GM12878 (cell line): ENCODE results near the gene DOK1. TPM values are rescaled to one million over a fixed set of nuclear protein-coding genes. Genes with fewer than 3 reads are reported as not detected.

Experiments used
- ATAC-seq: fragments of 200-7000 bp; cut with Tn5 transposase; 3 replicates; pipeline ENCODE4 v1.9.1; 2020; ENCODE audit warnings: mild to moderate bottlenecking, moderate library complexity
- BruUV-seq: library from RNA; stranded (reverse); fragments of 400-500 nt; replicated peaks from 2 replicates; lab custom pipeline; 2021; lab: Mats Ljungman, UMichigan
- CTCF ChIA-PET: fragments of 300-600 bp; sonication (Branson Sonifier 250); formaldehyde crosslinking; extraction: SDS; loops from one replicate; lab custom pipeline; 2021; ENCODE audit warnings: inconsistent platforms; lab: Yijun Ruan, JAX
- POLR2A ChIA-PET: fragments of 350-600 bp; formaldehyde crosslinking; extraction: SDS; loops from one replicate; lab custom pipeline; 2021; ENCODE audit warnings: inconsistent platforms; lab: Charles Lee
- RAD21 ChIA-PET: fragments of 300-600 bp; sonication (Branson Sonifier 250); formaldehyde crosslinking; loops from one replicate; lab custom pipeline; 2023; ENCODE audit warnings: antibody characterized with exemption; ENCODE audit not compliant: unreplicated experiment; lab: Charles Lee
- SMC1A ChIA-PET: fragments of 300-600 bp; sonication (Branson Sonifier 250); formaldehyde crosslinking; loops from one replicate; lab custom pipeline; 2023; ENCODE audit not compliant: unreplicated experiment, uncharacterized antibody; lab: Charles Lee
- DNase-seq: peaks from one replicate; pipeline ENCODE4 v3.0.0-alpha.2; 2011; ENCODE audit warnings: low read depth, low spot score
- FAIRE-seq: peaks from 3 replicates; lab custom pipeline; 2011; peaks lifted over from hg19 to GRCh38; lab: Jason Lieb, UNC
- H2AFZ ChIP-seq: 2 replicates; pipeline ENCODE4 v1.6.0; 2011; ENCODE audit warnings: low read depth, low read length, control low read depth; ENCODE audit not compliant: control insufficient read depth
- H3K27ac ChIP-seq: 2 replicates; pipeline ENCODE4 v1.5.1; 2011; ENCODE audit warnings: control low read depth; ENCODE audit not compliant: control insufficient read depth, insufficient read depth
- H3K27me3 ChIP-seq, 2 experiments: replicated peaks in 1 of 2; 2 replicates each; pipeline versions ENCODE4 v1.6.0 to v1.6.1; 2011; ENCODE audit warnings: low read length in 1 of 2; ENCODE audit not compliant: control insufficient read depth in 2 of 2, insufficient read depth in 2 of 2
- H3K36me3 ChIP-seq, 2 experiments: 2 replicates each; pipeline ENCODE4 v1.5.1; 2011; ENCODE audit warnings: low read length in 1 of 2; ENCODE audit not compliant: control insufficient read depth in 2 of 2, insufficient read depth in 2 of 2
- H3K4me1 ChIP-seq: 2 replicates; pipeline ENCODE4 v1.6.1; 2011; ENCODE audit warnings: mild to moderate bottlenecking, low read length, moderate library complexity, mixed read lengths; ENCODE audit not compliant: control insufficient read depth, insufficient read depth
- H3K4me2 ChIP-seq: 2 replicates; pipeline ENCODE4 v1.6.0; 2011; ENCODE audit warnings: control low read depth; ENCODE audit not compliant: control insufficient read depth, insufficient read depth
- H3K4me3 ChIP-seq: fragments of 200-600 bp; sonication (generic); 2 replicates; pipeline ENCODE4 v1.5.1; 2016
- H3K79me2 ChIP-seq: 2 replicates; pipeline ENCODE4 v1.6.0; 2011; ENCODE audit warnings: low read length; ENCODE audit not compliant: control insufficient read depth, insufficient read depth
- H3K9ac ChIP-seq: 2 replicates; pipeline ENCODE4 v1.8.0; 2011; ENCODE audit warnings: low read length, control low read depth, mixed read lengths; ENCODE audit not compliant: control insufficient read depth, insufficient read depth
- H3K9me3 ChIP-seq: replicated peaks from 3 replicates; pipeline ENCODE4 v1.5.1; 2011; ENCODE audit warnings: mild to moderate bottlenecking, low read length; ENCODE audit not compliant: control insufficient read depth, insufficient read depth
- H4K20me1 ChIP-seq: 2 replicates; pipeline ENCODE4 v1.6.0; 2011; ENCODE audit not compliant: control insufficient read depth, insufficient read depth
- E2F8 ChIP-seq: fragments of 450-650 bp; IDR thresholded peaks from 2 replicates; pipeline ENCODE4 v1.6.1; 2018; ENCODE audit warnings: mild to moderate bottlenecking, low read depth, moderate library complexity; ENCODE audit not compliant: partially characterized antibody
- FOXM1 ChIP-seq: IDR thresholded peaks from 2 replicates; pipeline ENCODE4 v1.6.1; 2012; ENCODE audit warnings: low read depth, mild to moderate bottlenecking, inconsistent platforms, low read length, moderate library complexity
- HDGF ChIP-seq: fragments of 450-650 bp; IDR thresholded peaks from 2 replicates; pipeline ENCODE4 v1.6.1; 2016; ENCODE audit warnings: antibody characterized with exemption
- MEF2B ChIP-seq: fragments of 450-650 bp; IDR thresholded peaks from 2 replicates; pipeline ENCODE4 v1.6.1; 2018; ENCODE audit warnings: mild to moderate bottlenecking, moderate library complexity; ENCODE audit not compliant: partially characterized antibody, poor library complexity, severe bottlenecking
- NFYB ChIP-seq: IDR thresholded peaks from 2 replicates; pipeline ENCODE4 v1.6.1; 2011; ENCODE audit warnings: low read depth, mild to moderate bottlenecking, low read length, improper control_type of control experiment, moderate library complexity; ENCODE audit not compliant: insufficient read depth
- RBBP5 ChIP-seq: fragments of 200-600 bp; sonication (generic); conservative IDR thresholded peaks from 2 replicates; pipeline ENCODE4 v1.6.1; 2016
- SPI1 ChIP-seq: IDR thresholded peaks from 2 replicates; pipeline ENCODE4 v1.6.1; 2011; ENCODE audit warnings: low read depth, mild to moderate bottlenecking, low read length, moderate library complexity, borderline replicate concordance; ENCODE audit not compliant: insufficient read depth
- WGBS: methylation state at CpG from one replicate; pipeline ENCODE4 v1.1.6; 2016; ENCODE audit warnings: low lambda C conversion rate; ENCODE audit not compliant: insufficient replicate concordance, insufficient coverage; ENCODE audit errors: missing lambda C conversion rate; 5-methylcytosine and 5-hydroxymethylcytosine counted together
- in situ Hi-C: fragments of 300-500 bp; cut with MboI; formaldehyde crosslinking; loops from 9 replicates; pipeline ENCODE4 v1.14.3; 2018; ENCODE audit warnings: mixed read lengths
- intact Hi-C: fragments of 100-400 bp; cut with micrococcal nuclease; formaldehyde crosslinking; loops from one replicate; pipeline ENCODE4 v1.14.2; 2022; ENCODE audit not compliant: unreplicated experiment
- polyA plus RNA-seq, 11 experiments: library from polyadenylated mRNA; depleted of rRNA in 4 of 11; unstranded in 6 of 11; stranded (reverse) in 5 of 11; fragments of >200 nt; fragmentation: Nextera tagmentation in 4 of 11; fragmentation: Illumina TruSeq in 1 of 11; extraction: Ambion mirVana in 4 of 11; extraction: Trizol in 1 of 11; gene quantifications; 1 replicate in 1 of 11; 2 replicates in 10 of 11; pipeline versions ENCODE4 v1.2.1 to v1.2.3, GENCODE V29; 2011 to 2016; ENCODE audit warnings: inconsistent platforms in 2 of 11, missing spikeins in 2 of 11, low read depth in 1 of 11
- total RNA-seq, 4 experiments: library from RNA; depleted of rRNA in 3 of 4; stranded (reverse); fragments of >200 nt in 3 of 4; fragmentation: Illumina TruSeq in 1 of 4; extraction: Trizol in 1 of 4; gene quantifications; 2 replicates each; pipeline versions ENCODE4 v1.2.1 to v1.2.3, GENCODE V29; 2013 to 2021
- TF ChIP-seq, protein P1 (sequence below): IDR thresholded peaks from 2 replicates; pipeline ENCODE4 v1.6.1; 2011; ENCODE audit warnings: borderline replicate concordance, low read depth, mild to moderate bottlenecking, moderate library complexity, low read length; ENCODE audit not compliant: insufficient read depth, poor library complexity, severe bottlenecking
- TF ChIP-seq, protein P2 (sequence below): fragments of 150-350 bp; IDR thresholded peaks from 2 replicates; pipeline ENCODE4 v1.6.1; 2014; ENCODE audit warnings: mild to moderate bottlenecking, low read depth, low read length

Gene DOK1
- total and polyA plus RNA-seq, 10 of the 15 experiments (the other 5 are each of a cell fraction or from before 2014, with no cell fraction given) = 1.4 to 104 (median 59.7) TPM

- TF ChIP-seq FOXM1 (no peak), RBBP5 (no peak), HDGF (no peak)
- TF ChIP-seq, protein P1, sequence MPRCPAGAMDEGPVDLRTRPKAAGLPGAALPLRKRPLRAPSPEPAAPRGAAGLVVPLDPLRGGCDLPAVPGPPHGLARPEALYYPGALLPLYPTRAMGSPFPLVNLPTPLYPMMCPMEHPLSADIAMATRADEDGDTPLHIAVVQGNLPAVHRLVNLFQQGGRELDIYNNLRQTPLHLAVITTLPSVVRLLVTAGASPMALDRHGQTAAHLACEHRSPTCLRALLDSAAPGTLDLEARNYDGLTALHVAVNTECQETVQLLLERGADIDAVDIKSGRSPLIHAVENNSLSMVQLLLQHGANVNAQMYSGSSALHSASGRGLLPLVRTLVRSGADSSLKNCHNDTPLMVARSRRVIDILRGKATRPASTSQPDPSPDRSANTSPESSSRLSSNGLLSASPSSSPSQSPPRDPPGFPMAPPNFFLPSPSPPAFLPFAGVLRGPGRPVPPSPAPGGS = no peak
Measured at GRCh38 chr2:74510272-74510671, 44.2 kb upstream of the DOK1 start (continued).

- FAIRE-seq = no peak
- no peak for ATAC-seq
- in situ Hi-C loops = no loop called here
- H2AFZ ChIP-seq = no peak overlapping the region
- no TSS peak for BruUV-seq
- no peak overlapping the region for H3K9ac ChIP-seq
- peaks cover 18 to 28% of the 10 kb centered on the region in 2 experiments for H3K27me3 ChIP-seq
- peaks cover 20% of the 10 kb centered on the region for H3K4me1 ChIP-seq
- WGBS = 68% methylated on average over 11 of the region's 11 CpGs
- DNase-seq = no peak
- TF ChIP-seq SPI1 (no peak), E2F8 (no peak), MEF2B (no peak), NFYB (no peak)
- TF ChIP-seq, protein P2, sequence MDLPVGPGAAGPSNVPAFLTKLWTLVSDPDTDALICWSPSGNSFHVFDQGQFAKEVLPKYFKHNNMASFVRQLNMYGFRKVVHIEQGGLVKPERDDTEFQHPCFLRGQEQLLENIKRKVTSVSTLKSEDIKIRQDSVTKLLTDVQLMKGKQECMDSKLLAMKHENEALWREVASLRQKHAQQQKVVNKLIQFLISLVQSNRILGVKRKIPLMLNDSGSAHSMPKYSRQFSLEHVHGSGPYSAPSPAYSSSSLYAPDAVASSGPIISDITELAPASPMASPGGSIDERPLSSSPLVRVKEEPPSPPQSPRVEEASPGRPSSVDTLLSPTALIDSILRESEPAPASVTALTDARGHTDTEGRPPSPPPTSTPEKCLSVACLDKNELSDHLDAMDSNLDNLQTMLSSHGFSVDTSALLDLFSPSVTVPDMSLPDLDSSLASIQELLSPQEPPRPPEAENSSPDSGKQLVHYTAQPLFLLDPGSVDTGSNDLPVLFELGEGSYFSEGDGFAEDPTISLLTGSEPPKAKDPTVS = no peak
- ChIA-PET SMC1A (interaction anchor here (0.7 to 5.2 kb wide), 6 partner anchors 8 to 75 kb away, joined by 3 to 71 read pairs (median 4); no protein-coding TSS in a partner anchor), CTCF (interaction anchor here (2.5 to 13.9 kb wide), 3 partner anchors 19 to 75 kb away, joined by 8 to 231 read pairs (median 135); partner anchors contain the start of genes AUP1, DQX1 and HTRA2), POLR2A (interaction anchor here (0.6 to 5.8 kb wide), 5 partner anchors 19 to 1333 kb away, joined by 3 to 33 read pairs (median 6); partner anchors contain the start of genes AUP1 and HTRA2), RAD21 (interaction anchor here (0.6 to 5.1 kb wide), 2 partner anchors 23 to 75 kb away, joined by 3 to 61 read pairs; no protein-coding TSS in a partner anchor)
- no peak overlapping the region for H3K27ac ChIP-seq
- H3K9me3 ChIP-seq = no peaks in the 10 kb centered on the region; the same call in 2 of the 3 replicates
- H3K4me2 ChIP-seq = no peak overlapping the region
- no peaks in the 10 kb centered on the region for H3K36me3 ChIP-seq
- no peak overlapping the region for H3K4me3 ChIP-seq
- H4K20me1 ChIP-seq = no peaks in the 10 kb centered on the region
- peaks cover 8% of the 10 kb centered on the region for H3K79me2 ChIP-seq
- intact Hi-C loops = no loop called here
Measured at GRCh38 chr2:74511104-74511989, 43.2 kb upstream of the DOK1 start.
